ENCODE results near the gene SNX3.

DNA sequence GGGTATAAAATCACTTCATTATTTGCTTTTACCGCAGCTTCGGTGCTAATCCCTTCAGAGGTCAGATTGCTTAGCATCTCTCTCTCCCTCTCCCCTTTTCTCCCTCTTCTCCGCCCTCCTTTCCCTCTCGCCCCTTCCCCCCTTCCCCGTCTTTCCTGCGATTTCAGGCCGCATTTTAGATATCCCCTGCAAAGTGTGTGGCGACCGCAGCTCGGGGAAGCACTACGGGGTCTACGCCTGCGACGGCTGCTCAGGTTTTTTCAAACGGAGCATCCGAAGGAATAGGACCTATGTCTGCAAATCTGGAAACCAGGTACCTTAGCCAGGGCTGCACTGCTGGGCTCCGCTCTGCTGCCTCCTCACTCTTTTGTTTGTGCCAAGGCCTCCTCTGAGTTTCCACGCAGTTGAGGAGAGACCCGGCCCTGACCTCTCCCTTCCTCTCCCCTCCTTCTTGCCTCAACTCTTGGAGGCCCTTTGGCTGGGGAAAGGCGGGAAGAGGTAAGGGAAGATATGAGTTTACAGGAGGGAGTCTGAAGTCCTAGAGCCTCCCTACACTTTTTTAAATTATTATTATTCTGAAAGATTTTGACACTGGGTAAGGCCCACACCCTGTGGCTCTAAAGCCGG is 89.4 kb downstream of the SNX3 start:
- TF ChIP-seq EP300 (IDR thresholded peaks at IDR 0.05) (no peak), POLR2A (IDR thresholded peaks at IDR 0.05) (no peak)
- TF ChIP-seq, protein P1, sequence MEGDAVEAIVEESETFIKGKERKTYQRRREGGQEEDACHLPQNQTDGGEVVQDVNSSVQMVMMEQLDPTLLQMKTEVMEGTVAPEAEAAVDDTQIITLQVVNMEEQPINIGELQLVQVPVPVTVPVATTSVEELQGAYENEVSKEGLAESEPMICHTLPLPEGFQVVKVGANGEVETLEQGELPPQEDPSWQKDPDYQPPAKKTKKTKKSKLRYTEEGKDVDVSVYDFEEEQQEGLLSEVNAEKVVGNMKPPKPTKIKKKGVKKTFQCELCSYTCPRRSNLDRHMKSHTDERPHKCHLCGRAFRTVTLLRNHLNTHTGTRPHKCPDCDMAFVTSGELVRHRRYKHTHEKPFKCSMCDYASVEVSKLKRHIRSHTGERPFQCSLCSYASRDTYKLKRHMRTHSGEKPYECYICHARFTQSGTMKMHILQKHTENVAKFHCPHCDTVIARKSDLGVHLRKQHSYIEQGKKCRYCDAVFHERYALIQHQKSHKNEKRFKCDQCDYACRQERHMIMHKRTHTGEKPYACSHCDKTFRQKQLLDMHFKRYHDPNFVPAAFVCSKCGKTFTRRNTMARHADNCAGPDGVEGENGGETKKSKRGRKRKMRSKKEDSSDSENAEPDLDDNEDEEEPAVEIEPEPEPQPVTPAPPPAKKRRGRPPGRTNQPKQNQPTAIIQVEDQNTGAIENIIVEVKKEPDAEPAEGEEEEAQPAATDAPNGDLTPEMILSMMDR (IDR thresholded peaks at IDR 0.05) = no peak
